Activated CD8-positive, alpha-beta T cell treated with anti-CD3 and anti-CD28 coated beads, Interleukin-2, amount 10 ng/mL, durations not matched to agents 7 days and 5 days (primary cell): ENCODE measurements around the gene TCEANC2. TPM values are rescaled to one million over a fixed set of nuclear protein-coding genes. Genes with fewer than 3 reads are reported as not detected.
"Not testable (repeated sequence)": the region's sequence is repeated elsewhere in the genome, so short reads cannot be mapped to it uniquely, and the experiment has no call there.

Experiments
- ATAC-seq: fragments of 150-1000 bp; cut with Tn5 transposase; one replicate; pipeline ENCODE4 v1.10.0; 2021; ENCODE audit warnings: moderate library complexity
- CTCF ChIA-PET: fragments of 350-600 bp; sonication (Branson Sonifier 250); formaldehyde crosslinking; loops from one replicate; lab custom pipeline; 2021; ENCODE audit warnings: antibody characterized with exemption; lab: Charles Lee
- POLR2A ChIA-PET: fragments of 350-600 bp; sonication (Branson Sonifier 250); formaldehyde crosslinking; loops from one replicate; lab custom pipeline; 2021; ENCODE audit warnings: antibody characterized with exemption; lab: Charles Lee
- DNase-seq: peaks from one replicate; pipeline ENCODE4 v3.0.0-alpha.2; 2020
- H3K27ac Mint-ChIP-seq: one replicate; pipeline ENCODE4 v1.8.0; 2021; ENCODE audit warnings: mild to moderate bottlenecking, mixed read lengths
- H3K27me3 Mint-ChIP-seq: one replicate; pipeline ENCODE4 v1.8.0; 2021; ENCODE audit warnings: low read depth, mixed read lengths
- H3K36me3 Mint-ChIP-seq: one replicate; pipeline ENCODE4 v1.8.0; 2021; ENCODE audit warnings: low read depth, mixed read lengths
- H3K4me1 Mint-ChIP-seq: one replicate; pipeline ENCODE4 v1.8.0; 2021; ENCODE audit warnings: low read depth, mixed read lengths
- H3K4me3 Mint-ChIP-seq: one replicate; pipeline ENCODE4 v1.8.0; 2021; ENCODE audit warnings: mild to moderate bottlenecking, mixed read lengths
- H3K9me3 Mint-ChIP-seq: one replicate; pipeline ENCODE4 v1.8.0; 2022; ENCODE audit warnings: mixed read lengths; ENCODE audit not compliant: insufficient read depth
- total RNA-seq, 2 experiments: library from RNA; stranded (reverse); gene quantifications; one replicate each; pipeline ENCODE4 v1.2.3, GENCODE V29; 2021

The TCEANC2 gene
- total RNA-seq, 2 experiments from 2014 or later: 11.6 to 12.0 TPM

DNA sequence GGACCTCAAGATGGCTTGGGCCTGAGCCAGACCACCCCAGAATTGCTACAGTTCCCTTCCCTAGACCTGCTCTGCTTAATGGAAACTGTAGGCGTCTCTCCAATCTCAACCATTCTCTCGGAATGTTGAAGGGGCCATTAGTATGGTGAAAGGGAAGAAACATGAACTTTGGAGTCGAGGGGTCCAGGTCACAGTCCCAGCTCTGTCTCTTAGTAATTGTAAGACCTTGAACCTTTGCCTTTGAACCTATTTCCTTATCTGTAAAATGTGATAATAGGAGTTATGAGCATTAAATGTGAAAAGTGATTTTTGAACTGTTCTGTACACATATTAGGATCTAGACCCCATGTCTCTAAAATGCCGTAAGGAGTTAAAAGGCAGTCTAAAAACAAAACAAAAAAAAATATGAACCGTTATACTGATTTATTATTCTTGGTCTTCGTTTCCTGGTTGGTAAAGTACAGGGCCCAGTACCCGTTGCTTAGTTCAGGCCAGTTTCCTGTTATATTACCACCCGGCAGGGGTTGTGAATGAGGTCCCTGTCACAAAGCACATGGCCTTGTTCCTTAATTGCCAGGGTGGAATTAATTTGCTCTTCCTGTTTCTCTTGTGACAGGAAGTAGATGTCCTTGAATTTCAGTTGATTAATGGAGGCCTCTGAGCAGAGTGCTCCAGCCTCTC, 42.3 kb downstream of the TCEANC2 start:
- no peak for DNase-seq
- Mint-ChIP-seq H3K27ac (no peak overlapping the region), H3K36me3 (peaks cover 17% of the 10 kb centered on the region), H3K4me3 (no peak overlapping the region), H3K27me3 (no peaks in the 10 kb centered on the region), H3K9me3 (no peaks in the 10 kb centered on the region), H3K4me1 (peaks cover 2% of the 10 kb centered on the region)
- CTCF ChIA-PET: no interaction called here
- ATAC-seq: no peak
- POLR2A ChIA-PET: no interaction called here

DNA sequence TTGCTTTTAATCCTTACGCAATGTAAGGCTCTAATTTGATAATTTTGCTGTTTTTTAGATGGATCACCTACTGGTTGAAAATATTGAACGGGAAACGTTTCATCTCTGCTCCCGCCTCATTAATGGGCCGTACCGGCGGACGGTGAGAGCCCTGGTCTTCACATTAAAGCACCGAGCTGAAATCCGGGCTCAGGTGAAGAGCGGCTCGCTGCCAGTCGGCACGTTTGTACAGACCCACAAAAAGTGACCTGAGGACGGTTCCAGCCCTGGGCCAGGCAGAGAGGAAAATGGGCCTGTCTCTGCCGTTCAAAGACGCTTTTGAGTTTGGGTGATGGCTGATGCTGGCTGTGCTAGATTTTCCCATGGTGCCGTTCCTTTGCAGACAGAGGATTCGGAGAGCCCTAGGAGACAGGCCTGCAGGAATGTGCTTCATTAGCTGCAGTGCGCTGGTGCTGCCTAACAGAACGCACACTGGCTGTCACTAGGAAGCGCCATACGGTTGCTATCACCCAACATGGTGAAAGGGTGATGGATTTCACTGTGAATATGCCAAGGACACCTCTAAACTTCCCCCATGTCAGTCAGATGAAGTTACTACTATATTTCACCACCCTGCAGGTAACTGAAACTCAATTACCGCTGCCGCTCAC, 42.9 kb downstream of the TCEANC2 start:
- POLR2A ChIA-PET: interaction anchor here (0.6 kb wide), 1 partner anchor 308 kb away, joined by 3 read pairs; no protein-coding TSS in a partner anchor
- no peaks in the 10 kb centered on the region for H3K9me3 Mint-ChIP-seq
- CTCF ChIA-PET: no interaction called here
- no peak overlapping the region for H3K4me3 Mint-ChIP-seq
- peaks cover 2% of the 10 kb centered on the region for H3K4me1 Mint-ChIP-seq
- no peak for DNase-seq
- no peak overlapping the region for H3K27ac Mint-ChIP-seq
- H3K27me3 Mint-ChIP-seq: no peaks in the 10 kb centered on the region
- ATAC-seq: no peak
- H3K36me3 Mint-ChIP-seq: peaks cover 21% of the 10 kb centered on the region

GRCh38 chr1:54096877-54097240, 43.5 kb downstream of the TCEANC2 start:
- H3K27ac Mint-ChIP-seq: no peak overlapping the region
- peaks cover 24% of the 10 kb centered on the region for H3K36me3 Mint-ChIP-seq
- ATAC-seq (no peak), DNase-seq (no peak)
- ChIA-PET CTCF (no interaction called here), POLR2A (interaction anchor here (0.6 kb wide), 1 partner anchor 308 kb away, joined by 3 read pairs; no protein-coding TSS in a partner anchor)
- H3K9me3 Mint-ChIP-seq: no peaks in the 10 kb centered on the region
- H3K27me3 Mint-ChIP-seq: no peaks in the 10 kb centered on the region
- peaks cover 2% of the 10 kb centered on the region for H3K4me1 Mint-ChIP-seq
- H3K4me3 Mint-ChIP-seq: no peak overlapping the region

DNA sequence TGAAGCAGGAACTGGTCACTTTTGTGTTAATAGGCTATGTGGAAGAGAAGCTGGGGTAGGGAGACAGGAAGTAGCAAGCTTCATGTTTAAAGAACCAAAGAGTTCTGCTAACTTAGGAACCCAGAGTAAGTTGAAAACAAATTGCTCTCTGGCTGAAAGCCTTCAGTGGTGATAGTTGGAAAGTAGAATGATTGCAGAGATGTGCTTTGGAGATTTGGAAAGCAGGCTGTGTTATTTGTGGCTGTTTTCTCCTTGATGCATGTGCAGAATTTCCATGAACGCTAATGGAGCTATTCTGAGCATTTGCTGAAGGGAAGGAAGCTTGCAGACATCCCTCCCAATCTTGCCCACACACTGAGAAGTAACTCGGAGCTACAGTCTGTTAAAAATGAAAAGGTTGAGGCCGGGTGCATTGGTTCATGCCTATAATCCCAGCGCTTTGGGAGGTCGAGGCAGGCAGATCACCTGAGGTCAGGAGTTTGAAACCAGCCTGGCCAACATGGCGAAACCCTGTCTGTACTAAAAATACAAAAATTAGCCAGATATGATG, 45.7 kb downstream of the TCEANC2 start:
- Mint-ChIP-seq H3K4me1 (peaks cover 2% of the 10 kb centered on the region), H3K36me3 (peaks cover 30% of the 10 kb centered on the region), H3K4me3 (no peak overlapping the region), H3K27me3 (no peaks in the 10 kb centered on the region), H3K9me3 (no peaks in the 10 kb centered on the region), H3K27ac (no peak overlapping the region)
- ChIA-PET CTCF (interaction anchor here (0.6 to 2.4 kb wide), 6 partner anchors 17 to 661 kb away, joined by 3 to 8 read pairs (median 3); no protein-coding TSS in a partner anchor), POLR2A (no interaction called here)
- DNase-seq (no peak), ATAC-seq (no peak)

DNA sequence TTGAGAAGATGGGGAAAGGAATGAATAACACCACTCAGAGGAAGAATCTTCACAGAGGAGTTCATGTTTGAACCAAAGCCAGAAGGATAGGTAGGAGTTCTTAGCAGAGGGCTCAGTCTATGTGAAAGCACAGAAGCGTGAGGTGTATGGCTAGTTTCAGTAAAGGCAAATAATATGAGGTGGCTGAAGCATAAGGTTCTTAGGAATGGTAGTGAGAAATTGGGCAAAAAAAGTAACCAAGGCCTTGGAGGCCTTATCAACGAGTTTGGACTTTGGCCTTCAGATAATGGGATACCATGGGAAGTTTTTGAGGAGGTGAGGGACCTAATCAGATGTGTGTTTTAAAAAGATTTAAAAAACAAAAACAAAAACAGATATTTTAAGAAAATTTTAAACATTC, 47.1 kb downstream of the TCEANC2 start:
- DNase-seq (no peak), ATAC-seq (no peak)
- ChIA-PET POLR2A (no interaction called here), CTCF (no interaction called here)
- H3K4me1 Mint-ChIP-seq: peaks cover 2% of the 10 kb centered on the region
- H3K27me3 Mint-ChIP-seq: no peaks in the 10 kb centered on the region
- H3K36me3 Mint-ChIP-seq: peaks cover 28% of the 10 kb centered on the region
- H3K4me3 Mint-ChIP-seq: no peak overlapping the region
- H3K27ac Mint-ChIP-seq: no peak overlapping the region
- no peaks in the 10 kb centered on the region for H3K9me3 Mint-ChIP-seq

DNA sequence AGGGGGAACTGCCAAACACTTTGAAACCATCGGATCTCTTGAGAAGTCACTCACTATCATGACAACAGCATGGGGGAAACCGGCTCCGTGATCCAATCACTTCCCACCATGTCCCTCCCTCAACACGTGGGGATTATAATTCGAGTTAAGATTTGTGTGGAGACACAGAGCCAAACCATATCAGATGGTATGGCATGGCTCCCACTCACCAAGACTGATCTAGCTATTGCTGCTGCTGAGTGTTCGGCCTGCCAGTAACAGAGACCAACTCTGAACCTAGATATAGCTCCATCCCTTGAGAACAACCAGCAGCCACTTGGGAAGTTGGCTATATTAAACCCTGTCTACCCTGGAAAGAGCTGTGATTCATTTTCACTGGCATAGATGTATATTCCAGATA, 50.0 kb downstream of the TCEANC2 start:
- Mint-ChIP-seq H3K27ac (no peak overlapping the region), H3K9me3 (no peaks in the 10 kb centered on the region), H3K4me3 (no peak overlapping the region), H3K4me1 (no peaks in the 10 kb centered on the region), H3K36me3 (peaks cover 22% of the 10 kb centered on the region), H3K27me3 (no peaks in the 10 kb centered on the region)
- CTCF ChIA-PET: interaction anchor here (1.7 kb wide), 1 partner anchor 22 kb away, joined by 6 read pairs; no protein-coding TSS in a partner anchor
- ATAC-seq: no peak
- POLR2A ChIA-PET: no interaction called here
- no peak for DNase-seq

GRCh38 chr1:54104613-54105012, 51.2 kb downstream of the TCEANC2 start:
- DNase-seq, H3K27me3 Mint-ChIP-seq, H3K9me3 Mint-ChIP-seq, H3K4me3 Mint-ChIP-seq, H3K27ac Mint-ChIP-seq, H3K4me1 Mint-ChIP-seq, POLR2A ChIA-PET, ATAC-seq: not testable (repeated sequence)
- peaks cover 16% of the 10 kb centered on the region for H3K36me3 Mint-ChIP-seq
- CTCF ChIA-PET: interaction anchor here (1.5 kb wide), 1 partner anchor 28 kb away, joined by 4 read pairs; no protein-coding TSS in a partner anchor

DNA sequence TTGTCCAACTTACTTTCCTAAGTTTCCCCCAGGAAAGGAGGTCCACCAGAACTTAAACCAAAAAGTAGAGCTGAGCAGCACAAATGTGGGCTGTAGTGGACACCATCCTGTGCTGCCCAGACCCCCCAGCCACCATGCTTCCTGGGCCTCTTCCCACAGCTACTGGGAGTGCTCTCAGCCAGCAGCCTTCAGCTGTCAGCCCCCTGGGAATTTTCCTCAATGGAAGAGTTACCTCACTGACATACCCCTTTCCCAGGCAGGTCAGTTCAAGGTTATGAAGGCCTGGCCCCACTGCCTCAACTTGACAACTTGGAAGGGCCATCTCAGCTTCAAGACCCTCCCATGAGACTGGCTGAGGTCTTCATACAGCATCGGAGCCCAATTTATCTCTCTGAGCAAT, 51.7 kb downstream of the TCEANC2 start:
- Mint-ChIP-seq H3K36me3 (peaks cover 16% of the 10 kb centered on the region), H3K27ac (no peak overlapping the region), H3K9me3 (no peaks in the 10 kb centered on the region), H3K27me3 (no peaks in the 10 kb centered on the region), H3K4me3 (no peak overlapping the region), H3K4me1 (no peaks in the 10 kb centered on the region)
- DNase-seq (no peak), ATAC-seq (no peak)
- POLR2A ChIA-PET: no interaction called here
- CTCF ChIA-PET: interaction anchor here (1.5 kb wide), 1 partner anchor 28 kb away, joined by 4 read pairs; no protein-coding TSS in a partner anchor

- H3K4me3 Mint-ChIP-seq: no peak overlapping the region
- no peaks in the 10 kb centered on the region for H3K9me3 Mint-ChIP-seq
- ChIA-PET POLR2A (no interaction called here), CTCF (interaction anchor here (1.5 kb wide), 1 partner anchor 29 kb away, joined by 4 read pairs; no protein-coding TSS in a partner anchor)
- no peak overlapping the region for H3K27ac Mint-ChIP-seq
- no peak for ATAC-seq
- H3K36me3 Mint-ChIP-seq: peaks cover 13% of the 10 kb centered on the region
- H3K4me1 Mint-ChIP-seq: no peaks in the 10 kb centered on the region
- DNase-seq: no peak
- H3K27me3 Mint-ChIP-seq: no peaks in the 10 kb centered on the region
Observed at GRCh38 chr1:54105736-54106269, 52.4 kb downstream of the TCEANC2 start.

DNA sequence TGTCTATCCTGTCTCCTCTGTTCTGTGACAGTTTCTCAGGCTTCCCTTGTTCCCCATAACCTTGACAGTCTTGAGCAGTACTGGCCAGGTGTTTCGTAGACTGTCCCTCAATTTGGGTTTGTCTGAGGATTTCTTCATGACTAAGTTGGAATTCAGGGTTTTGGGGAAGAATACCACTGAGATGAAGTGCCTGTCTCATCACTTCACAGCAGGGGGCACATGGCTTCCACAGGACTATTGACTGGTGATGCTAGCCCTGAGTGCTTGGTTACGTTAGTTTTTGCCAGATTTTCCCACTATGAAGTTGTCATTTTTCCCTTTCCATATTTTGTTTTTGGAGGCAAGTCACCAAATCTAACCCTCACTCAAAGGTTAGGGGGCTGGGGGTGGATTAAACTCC, 53.7 kb downstream of the TCEANC2 start:
- ATAC-seq (no peak), DNase-seq (no peak)
- Mint-ChIP-seq H3K9me3 (no peaks in the 10 kb centered on the region), H3K27ac (no peak overlapping the region), H3K4me1 (no peaks in the 10 kb centered on the region), H3K4me3 (no peak overlapping the region), H3K36me3 (peaks cover 4% of the 10 kb centered on the region), H3K27me3 (no peaks in the 10 kb centered on the region)
- CTCF ChIA-PET: interaction anchor here (1.5 kb wide), 1 partner anchor 383 kb away, joined by 5 read pairs; no protein-coding TSS in a partner anchor
- POLR2A ChIA-PET: no interaction called here

DNA sequence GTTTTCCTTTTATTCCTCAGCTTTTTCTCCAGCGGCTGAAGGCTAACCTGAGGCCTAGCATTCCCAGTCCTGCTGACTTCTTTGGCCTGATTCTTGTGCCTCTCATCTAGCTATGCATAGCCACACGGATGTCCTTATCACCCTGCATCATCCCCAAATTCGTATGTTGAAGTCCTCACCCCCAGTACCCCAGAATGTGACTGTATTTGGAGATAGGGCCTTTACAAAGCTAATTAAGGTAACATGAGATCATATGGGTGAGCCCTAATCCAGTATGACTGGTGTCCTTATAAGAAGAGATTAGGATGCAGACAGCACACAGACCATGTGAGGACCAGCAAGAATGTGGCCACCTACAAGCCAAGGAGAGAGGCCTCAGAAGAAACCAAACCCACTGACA, 54.7 kb downstream of the TCEANC2 start:
- DNase-seq (no peak), ATAC-seq (no peak)
- Mint-ChIP-seq H3K9me3 (no peaks in the 10 kb centered on the region), H3K36me3 (no peaks in the 10 kb centered on the region), H3K27ac (no peak overlapping the region), H3K4me3 (no peak overlapping the region), H3K4me1 (no peaks in the 10 kb centered on the region), H3K27me3 (no peaks in the 10 kb centered on the region)
- ChIA-PET CTCF (interaction anchor here (1.5 kb wide), 2 partner anchors 28 to 382 kb away, joined by 3 to 5 read pairs; no protein-coding TSS in a partner anchor), POLR2A (interaction anchor here (0.7 kb wide), 1 partner anchor 70 kb away, joined by 3 read pairs; no protein-coding TSS in a partner anchor)
